HCEC 1CT (cell line): ENCODE measurements around the gene KIF16B.
A peak's percentile ranks its signal among the peaks of the same experiment; 100 is the strongest.

ENCODE experiments used
- DNase-seq: peaks from one replicate; pipeline ENCODE4 v3.0.0-alpha.2; 2017

Gene KIF16B

DNA sequence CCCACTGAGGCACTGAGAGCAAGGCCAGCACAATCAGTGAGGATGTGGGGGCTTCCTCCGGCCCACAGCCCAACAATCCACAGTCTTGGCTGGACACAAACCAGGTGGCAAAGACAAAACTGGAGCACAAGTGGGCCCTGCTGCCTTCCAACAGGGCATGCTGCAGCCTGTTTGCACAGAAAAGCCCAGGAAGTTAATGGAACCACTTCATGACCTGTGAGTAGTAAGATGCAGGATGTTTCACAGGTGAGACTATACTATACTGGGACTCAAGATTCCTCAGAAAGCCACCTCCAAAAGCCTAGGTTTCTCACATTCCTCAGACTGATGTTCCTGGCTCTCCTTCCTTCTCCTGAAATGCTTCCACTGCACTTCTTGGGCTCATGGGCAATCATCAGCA, 235.5 kb downstream of the KIF16B start:
- no peak for DNase-seq

- DNase-seq = no peak
Measured at GRCh38 chr20:16327606-16328005, 245.6 kb downstream of the KIF16B start.

- no peak for DNase-seq
Measured at GRCh38 chr20:16321291-16321690, 252.0 kb downstream of the KIF16B start.

- DNase-seq = no peak
Measured at GRCh38 chr20:16317445-16318362, 255.5 kb downstream of the KIF16B start.

- DNase-seq = no peak
Measured at GRCh38 chr20:16316513-16316912, 256.7 kb downstream of the KIF16B start.

DNA sequence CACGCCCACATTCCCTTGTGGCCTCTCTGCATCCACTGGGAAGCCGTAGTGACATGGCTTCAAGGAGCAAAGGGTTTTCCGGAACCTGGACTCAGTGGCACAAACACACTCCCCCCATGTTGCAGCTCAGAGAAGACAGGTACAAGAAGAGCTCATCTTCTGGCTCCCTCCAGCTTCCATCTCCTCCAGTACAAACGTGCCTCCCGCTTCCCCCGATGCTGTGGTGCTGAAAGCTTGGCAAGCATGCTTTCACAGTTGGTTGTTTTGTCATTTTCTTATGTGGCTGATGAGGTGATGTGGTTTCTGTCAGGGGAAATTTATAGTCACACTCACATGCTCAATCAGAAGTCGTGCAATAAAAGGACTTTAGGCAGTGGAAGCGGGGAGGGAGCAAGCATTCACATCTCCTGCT, 258.5 kb downstream of the KIF16B start:
- no peak for DNase-seq

DNA sequence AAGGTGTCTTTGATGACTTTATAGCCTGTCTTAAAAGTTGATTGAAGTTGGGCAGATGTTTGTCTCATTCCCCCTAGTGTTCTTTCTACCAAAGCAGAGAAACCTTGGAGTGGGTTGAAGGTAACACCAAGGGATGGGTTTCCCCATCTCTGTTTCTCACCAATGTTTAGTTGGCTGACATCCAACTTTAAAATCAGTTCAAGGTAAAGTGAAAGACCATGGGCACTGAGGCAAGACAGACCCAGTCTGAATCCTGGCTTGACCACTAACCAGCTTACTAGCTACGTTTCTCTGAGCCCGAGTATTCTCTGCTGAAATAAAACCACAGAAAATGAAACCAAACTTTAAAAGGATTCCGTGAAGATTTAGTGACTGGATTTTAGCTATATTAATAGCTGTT, 258.9 kb downstream of the KIF16B start:
- no peak for DNase-seq

GRCh38 chr20:16313917-16314316, 259.3 kb downstream of the KIF16B start:
- DNase-seq = no peak

- DNase-seq = no peak
Measured at GRCh38 chr20:16312998-16313397, 260.2 kb downstream of the KIF16B start.

- DNase-seq = no peak
Measured at GRCh38 chr20:16311756-16312155, 261.5 kb downstream of the KIF16B start.

DNA sequence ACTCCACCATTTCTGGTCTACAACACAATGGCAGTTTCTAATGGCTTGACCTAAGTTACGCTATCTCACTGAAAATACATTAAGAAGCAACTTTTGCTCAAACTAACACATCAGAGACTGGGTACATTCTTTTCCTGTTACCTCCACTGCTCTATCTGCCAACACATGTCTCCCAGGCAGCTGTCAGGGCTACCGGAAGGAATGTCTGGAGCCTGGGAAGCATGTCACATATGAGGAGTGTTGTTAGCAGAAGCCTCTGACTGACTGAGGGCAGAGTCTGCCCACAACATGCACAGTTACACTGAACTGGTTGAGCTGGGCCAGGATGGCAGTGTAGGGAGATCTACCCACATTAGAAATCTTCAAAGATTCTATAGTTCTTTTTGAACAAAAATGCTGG, 264.5 kb downstream of the KIF16B start:
- DNase-seq = peak; percentile 19

- no peak for DNase-seq
Measured at GRCh38 chr20:16302818-16303217, 270.4 kb downstream of the KIF16B start.

- DNase-seq = no peak
Measured at GRCh38 chr20:16301986-16302385, 271.3 kb downstream of the KIF16B start.

GRCh38 chr20:16299897-16300296, 273.4 kb downstream of the KIF16B start:
- no peak for DNase-seq

GRCh38 chr20:16296931-16297330, 276.3 kb downstream of the KIF16B start:
- DNase-seq = no peak

DNA sequence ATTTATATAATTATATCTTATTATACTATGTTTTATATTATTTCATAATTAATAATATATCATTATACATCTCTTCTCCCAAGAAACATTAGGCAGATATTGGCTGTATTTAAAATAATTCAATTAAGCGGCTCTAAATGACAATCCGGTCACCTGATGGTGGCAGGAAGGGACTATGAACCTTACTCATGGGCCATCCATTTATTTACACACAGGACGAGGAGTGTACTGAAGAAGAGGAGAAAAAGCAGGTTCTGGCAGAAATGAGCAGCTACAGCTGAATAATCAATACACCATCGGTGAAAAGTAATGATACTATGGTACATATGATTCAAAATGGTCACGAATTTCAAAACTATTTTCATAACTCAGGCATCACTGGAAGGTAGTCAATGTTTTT, 277.7 kb downstream of the KIF16B start:
- DNase-seq = no peak

GRCh38 chr20:16293590-16293989, 279.7 kb downstream of the KIF16B start:
- DNase-seq = peak; percentile 84

- peak; percentile 53 for DNase-seq
Measured at GRCh38 chr20:16292226-16292880, 280.9 kb downstream of the KIF16B start.

DNA sequence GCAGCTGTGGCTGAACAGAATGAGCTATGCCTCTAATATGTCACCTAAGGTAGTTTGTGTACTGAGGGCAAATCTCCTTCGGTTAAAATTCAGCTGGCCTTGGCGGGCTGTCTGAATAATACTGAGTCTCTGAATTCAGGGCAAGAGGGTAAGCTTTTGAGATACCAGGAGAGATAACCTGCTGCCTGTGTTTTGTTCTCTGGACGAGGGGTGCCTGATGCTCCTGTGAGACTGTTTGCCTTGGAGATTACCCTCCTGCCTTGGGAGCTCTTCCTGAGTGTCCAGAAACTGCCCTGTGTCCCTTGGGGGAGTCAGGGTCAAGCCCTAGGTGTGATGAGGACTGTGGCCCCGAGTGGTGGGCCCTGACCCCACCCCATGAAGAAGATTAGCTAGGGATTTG, 282.9 kb downstream of the KIF16B start:
- DNase-seq = no peak

GRCh38 chr20:16287776-16288175, 285.5 kb downstream of the KIF16B start:
- DNase-seq = no peak

DNA sequence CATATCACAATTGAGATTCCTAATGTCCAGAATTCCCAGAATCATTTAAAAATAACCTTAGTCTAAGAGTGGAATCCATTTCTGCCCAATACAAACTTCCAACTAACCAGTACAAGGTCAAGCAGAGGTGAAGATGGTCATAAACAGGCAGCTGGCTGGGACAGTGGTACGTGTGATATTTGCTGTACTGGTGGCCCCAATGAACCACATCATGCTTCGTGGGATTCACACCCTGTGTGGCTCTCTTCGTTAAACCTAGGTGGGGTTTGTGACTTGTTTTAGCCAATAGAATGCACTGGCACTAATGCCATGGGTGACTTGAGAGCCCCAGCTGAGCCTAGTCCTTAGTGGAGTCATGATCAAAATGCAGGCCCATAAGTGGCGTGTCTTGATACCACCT, 286.6 kb downstream of the KIF16B start:
- DNase-seq = no peak

- no peak for DNase-seq
Measured at GRCh38 chr20:16284385-16285100, 288.7 kb downstream of the KIF16B start.

- no peak for DNase-seq
Measured at GRCh38 chr20:16283978-16284377, 289.3 kb downstream of the KIF16B start.

GRCh38 chr20:16283307-16283706, 289.9 kb downstream of the KIF16B start:
- no peak for DNase-seq
